KMS-11 (cell line): ENCODE results near the gene SPTLC1.
A peak's percentile ranks its signal among the peaks of the same experiment; 100 is the strongest.

Experiments
- H2AFZ ChIP-seq: fragments of 200-600 bp; sonication (generic); 2 replicates; pipeline ENCODE4 v1.6.1; 2016; ENCODE audit warnings: antibody characterized with exemption, mixed run types, low read depth
- H3K27ac ChIP-seq: fragments of 200-600 bp; sonication (generic); 2 replicates; pipeline ENCODE4 v1.6.1; 2016; ENCODE audit warnings: mild to moderate bottlenecking, mixed run types
- H3K27me3 ChIP-seq: fragments of 200-600 bp; sonication (generic); 2 replicates; pipeline ENCODE4 v1.6.1; 2017; ENCODE audit warnings: mild to moderate bottlenecking, low read depth, mixed run types, moderate library complexity; ENCODE audit not compliant: insufficient read depth
- H3K36me3 ChIP-seq: fragments of 200-600 bp; sonication (generic); 2 replicates; pipeline ENCODE4 v1.6.1; 2017; ENCODE audit warnings: mild to moderate bottlenecking, mixed run types; ENCODE audit not compliant: insufficient read depth
- H3K4me1 ChIP-seq: fragments of 200-600 bp; sonication (generic); 2 replicates; pipeline ENCODE4 v1.6.1; 2016; ENCODE audit warnings: mild to moderate bottlenecking, low read depth, mixed run types; ENCODE audit not compliant: poor library complexity, severe bottlenecking
- H3K4me2 ChIP-seq: fragments of 200-600 bp; sonication (generic); 2 replicates; pipeline ENCODE4 v1.7.0; 2016; ENCODE audit warnings: mild to moderate bottlenecking, mixed run types
- H3K4me3 ChIP-seq: fragments of 200-600 bp; sonication (generic); IDR thresholded peaks from 2 replicates; pipeline ENCODE4 v1.6.1; 2017; ENCODE audit warnings: low read depth, low read length, mixed read lengths; ENCODE audit not compliant: insufficient read depth
- H3K79me2 ChIP-seq: fragments of 200-600 bp; sonication (generic); 2 replicates; pipeline ENCODE4 v1.6.1; 2016; ENCODE audit warnings: low read depth, mixed run types; ENCODE audit not compliant: insufficient read depth
- H3K9ac ChIP-seq: fragments of 200-600 bp; sonication (generic); 2 replicates; pipeline ENCODE4 v1.6.1; 2016; ENCODE audit warnings: mild to moderate bottlenecking, mixed run types
- H4K20me1 ChIP-seq: fragments of 200-600 bp; sonication (generic); 2 replicates; pipeline ENCODE4 v1.6.1; 2016; ENCODE audit warnings: mild to moderate bottlenecking, mixed run types; ENCODE audit not compliant: insufficient read depth
- TF ChIP-seq, protein P1 (sequence below): fragments of 200-600 bp; sonication (generic); conservative IDR thresholded peaks from 2 replicates; pipeline ENCODE4 v1.6.1; 2017; ENCODE audit warnings: low read depth, mild to moderate bottlenecking, antibody characterized with exemption, low read length, moderate library complexity, mixed read lengths

The SPTLC1 gene

DNA sequence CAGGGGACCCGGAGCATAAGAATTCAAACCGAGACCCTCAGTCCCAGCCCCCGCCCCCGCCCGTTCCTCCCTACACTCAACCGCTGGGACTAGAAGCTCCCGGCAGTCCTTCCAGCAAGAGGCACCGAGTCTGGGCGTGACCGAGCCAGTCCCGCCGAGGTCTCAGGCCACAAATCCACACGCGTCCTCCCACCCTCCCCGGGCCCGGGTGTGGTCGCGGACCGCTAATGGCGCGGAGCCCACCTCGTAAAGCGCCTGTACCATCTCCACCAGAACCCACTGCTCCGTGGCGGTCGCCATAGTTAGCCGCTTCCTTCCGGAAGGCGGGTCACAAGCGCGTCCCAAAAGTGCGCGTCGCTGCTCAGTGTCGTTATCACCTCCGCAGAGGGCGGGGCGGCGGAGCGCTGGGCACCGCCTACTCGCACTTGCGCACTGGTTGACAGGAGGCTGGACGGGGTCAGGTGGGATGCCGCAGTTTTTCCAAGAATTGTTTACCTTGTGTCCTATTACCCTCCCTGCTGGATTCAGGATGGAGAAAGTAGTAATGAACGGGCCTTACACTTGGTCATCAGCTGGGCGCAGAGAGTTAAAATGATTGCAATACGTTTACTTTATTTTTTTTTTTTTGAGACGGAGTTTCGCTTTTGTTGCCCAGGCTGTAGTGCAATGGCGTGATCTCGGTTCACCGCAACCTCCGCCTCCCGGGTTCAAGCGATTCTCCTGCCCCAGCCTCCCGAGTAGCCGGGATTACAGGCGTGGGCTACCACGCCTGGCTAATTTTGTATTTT, at the start of gene SPTLC1:
Gene SPTLC1 (minus strand): TSS at position 343 of the 788 bp plus-strand sequence. CDS start 43 bp downstream, at position 300.
- Histone ChIP-seq H3K4me3 (no peak within 1 kb of the TSS), H3K36me3 (peaks cover 9% of the 10 kb centered on the region; the same call in 1 of the 2 replicates), H2AFZ (peak within 1 kb of the TSS; percentile 87), H4K20me1 (no peaks in the 10 kb centered on the region), H3K4me1 (peaks cover 13% of the 10 kb centered on the region), H3K27me3 (no peaks in the 10 kb centered on the region), H3K9ac (peak within 1 kb of the TSS; percentile 81), H3K4me2 (peak within 1 kb of the TSS; percentile 86), H3K27ac (peak within 1 kb of the TSS; percentile 80), H3K79me2 (peaks cover 39% of the 10 kb centered on the region)
- TF ChIP-seq, protein P1, sequence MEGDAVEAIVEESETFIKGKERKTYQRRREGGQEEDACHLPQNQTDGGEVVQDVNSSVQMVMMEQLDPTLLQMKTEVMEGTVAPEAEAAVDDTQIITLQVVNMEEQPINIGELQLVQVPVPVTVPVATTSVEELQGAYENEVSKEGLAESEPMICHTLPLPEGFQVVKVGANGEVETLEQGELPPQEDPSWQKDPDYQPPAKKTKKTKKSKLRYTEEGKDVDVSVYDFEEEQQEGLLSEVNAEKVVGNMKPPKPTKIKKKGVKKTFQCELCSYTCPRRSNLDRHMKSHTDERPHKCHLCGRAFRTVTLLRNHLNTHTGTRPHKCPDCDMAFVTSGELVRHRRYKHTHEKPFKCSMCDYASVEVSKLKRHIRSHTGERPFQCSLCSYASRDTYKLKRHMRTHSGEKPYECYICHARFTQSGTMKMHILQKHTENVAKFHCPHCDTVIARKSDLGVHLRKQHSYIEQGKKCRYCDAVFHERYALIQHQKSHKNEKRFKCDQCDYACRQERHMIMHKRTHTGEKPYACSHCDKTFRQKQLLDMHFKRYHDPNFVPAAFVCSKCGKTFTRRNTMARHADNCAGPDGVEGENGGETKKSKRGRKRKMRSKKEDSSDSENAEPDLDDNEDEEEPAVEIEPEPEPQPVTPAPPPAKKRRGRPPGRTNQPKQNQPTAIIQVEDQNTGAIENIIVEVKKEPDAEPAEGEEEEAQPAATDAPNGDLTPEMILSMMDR: no peak

GRCh38 chr9:92164975-92165374, 49.8 kb upstream of the SPTLC1 start:
- H3K27ac ChIP-seq: no peak overlapping the region
- H4K20me1 ChIP-seq: no peaks in the 10 kb centered on the region
- no peak overlapping the region for H3K4me3 ChIP-seq
- no peak overlapping the region for H3K9ac ChIP-seq
- no peaks in the 10 kb centered on the region for H3K27me3 ChIP-seq
- no peaks in the 10 kb centered on the region for H3K4me1 ChIP-seq
- no peaks in the 10 kb centered on the region for H3K36me3 ChIP-seq
- no peak overlapping the region for H3K4me2 ChIP-seq
- TF ChIP-seq, protein P1: no peak
- H3K79me2 ChIP-seq: no peaks in the 10 kb centered on the region
- no peak overlapping the region for H2AFZ ChIP-seq

GRCh38 chr9:92164490-92164889, 49.3 kb upstream of the SPTLC1 start:
- no peak overlapping the region for H3K27ac ChIP-seq

GRCh38 chr9:92163276-92163675, 48.1 kb upstream of the SPTLC1 start:
- H3K79me2 ChIP-seq: no peaks in the 10 kb centered on the region
- H3K27ac ChIP-seq: no peak overlapping the region
- TF ChIP-seq, protein P1: no peak
- no peaks in the 10 kb centered on the region for H3K36me3 ChIP-seq
- H3K4me1 ChIP-seq: no peaks in the 10 kb centered on the region
- no peak overlapping the region for H3K4me3 ChIP-seq
- H3K9ac ChIP-seq: no peak overlapping the region
- H4K20me1 ChIP-seq: no peaks in the 10 kb centered on the region
- H2AFZ ChIP-seq: no peak overlapping the region
- no peak overlapping the region for H3K4me2 ChIP-seq
- H3K27me3 ChIP-seq: no peaks in the 10 kb centered on the region

More at GRCh38 chr9:92164490-92164889, 49.3 kb upstream of the SPTLC1 start:
- H3K79me2 ChIP-seq: no peaks in the 10 kb centered on the region
- no peaks in the 10 kb centered on the region for H3K36me3 ChIP-seq
- TF ChIP-seq, protein P1: no peak
- no peaks in the 10 kb centered on the region for H3K27me3 ChIP-seq
- H3K4me2 ChIP-seq: no peak overlapping the region
- H3K9ac ChIP-seq: no peak overlapping the region
- no peaks in the 10 kb centered on the region for H3K4me1 ChIP-seq
- H2AFZ ChIP-seq: no peak overlapping the region
- no peak overlapping the region for H3K4me3 ChIP-seq
- H4K20me1 ChIP-seq: no peaks in the 10 kb centered on the region
